ENCODE results near the gene GAS2L1.

Gene GAS2L1

DNA sequence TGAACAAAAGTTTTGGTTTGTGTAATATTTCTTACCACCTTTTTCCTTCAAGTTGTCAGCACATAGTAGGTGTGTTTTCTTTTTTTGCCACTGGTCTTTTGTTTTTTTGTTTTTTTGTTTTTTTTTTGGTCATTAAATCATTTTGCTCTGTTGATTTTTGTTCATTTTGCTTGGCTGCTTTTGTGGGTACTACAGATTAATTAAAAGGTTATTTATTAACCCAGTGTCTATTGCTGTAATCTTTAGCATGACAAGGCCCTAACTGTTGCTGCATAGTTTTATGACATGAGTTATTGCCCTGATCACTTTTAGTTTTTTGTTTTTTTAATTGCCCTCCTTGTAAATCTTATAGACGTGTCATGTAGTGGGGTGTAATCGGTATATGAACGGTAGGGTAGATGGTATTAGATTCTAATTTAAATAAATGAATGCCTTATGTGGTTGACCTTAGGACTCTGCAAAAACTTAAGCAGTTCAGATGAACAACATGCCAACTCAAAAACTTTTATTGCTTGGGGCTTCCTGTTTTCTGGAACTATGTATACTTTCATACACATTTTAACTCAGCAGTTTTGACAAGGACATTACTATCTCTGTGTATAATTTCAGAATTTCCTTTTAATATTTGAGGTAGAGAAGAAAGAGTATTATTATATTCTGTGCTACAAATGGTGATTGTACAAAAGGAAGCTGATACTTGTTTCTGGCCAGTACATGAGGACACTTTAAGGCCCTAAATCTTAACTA lies 30.5 kb upstream of the GAS2L1 start:
- DNase-seq (ENCODE audit: low read depth) = no peak

DNA sequence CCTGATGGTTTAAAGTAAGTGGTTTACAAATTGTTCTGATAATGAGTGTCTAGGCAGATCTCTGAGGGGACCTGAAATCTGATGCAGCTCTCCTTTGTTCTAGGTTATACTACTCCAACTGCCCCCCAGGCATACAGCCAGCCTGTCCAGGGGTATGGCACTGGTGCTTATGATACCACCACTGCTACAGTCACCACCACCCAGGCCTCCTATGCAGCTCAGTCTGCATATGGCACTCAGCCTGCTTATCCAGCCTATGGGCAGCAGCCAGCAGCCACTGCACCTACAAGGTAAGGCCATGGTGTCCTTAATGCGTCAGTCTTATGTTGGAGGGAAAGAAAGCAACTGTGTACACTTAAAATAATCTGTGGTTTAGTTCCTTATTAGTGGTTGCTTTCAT lies 28.5 kb upstream of the GAS2L1 start:
- no peak for DNase-seq (ENCODE audit: low read depth)

DNA sequence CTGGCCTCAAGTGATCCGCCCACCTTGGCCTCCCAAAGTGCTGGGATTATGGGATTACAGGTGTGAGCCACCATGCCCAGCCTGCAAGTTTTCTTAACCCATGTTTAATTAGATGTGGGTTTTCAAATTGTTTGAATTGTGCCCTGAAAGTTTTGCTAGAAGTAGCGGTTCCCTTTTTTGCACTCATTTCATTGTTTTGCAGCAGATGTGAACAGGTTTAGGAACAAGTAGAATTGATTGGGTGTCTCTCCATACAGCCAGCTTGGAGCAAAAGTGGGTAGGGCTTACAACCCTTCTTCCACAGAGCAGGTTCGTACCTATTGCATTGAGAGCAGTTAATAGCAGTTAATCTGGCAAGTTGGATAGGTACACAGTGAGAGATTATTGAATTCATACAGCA lies 22.3 kb upstream of the GAS2L1 start:
- DNase-seq (ENCODE audit: low read depth) = no peak

DNA sequence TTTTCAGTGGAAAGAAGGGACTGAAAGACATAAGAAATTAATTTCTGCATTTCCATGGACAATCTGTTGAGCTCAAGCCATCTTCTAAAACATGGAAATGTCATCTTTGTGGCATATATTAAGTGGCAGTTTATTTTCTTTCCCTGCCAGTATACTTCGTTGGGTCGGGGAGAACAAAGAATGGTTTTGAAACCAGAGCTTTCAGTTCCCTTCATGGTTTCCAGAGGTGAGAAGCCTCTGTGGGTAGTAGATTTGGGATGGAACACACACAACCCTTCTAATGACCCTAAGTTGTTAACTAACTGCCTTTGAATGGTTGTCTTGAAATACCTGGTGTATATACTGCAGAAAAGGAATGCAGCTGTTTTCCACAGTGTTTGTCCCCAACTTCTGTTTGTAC lies 17.6 kb upstream of the GAS2L1 start:
- DNase-seq (ENCODE audit: low read depth) = no peak

DNA sequence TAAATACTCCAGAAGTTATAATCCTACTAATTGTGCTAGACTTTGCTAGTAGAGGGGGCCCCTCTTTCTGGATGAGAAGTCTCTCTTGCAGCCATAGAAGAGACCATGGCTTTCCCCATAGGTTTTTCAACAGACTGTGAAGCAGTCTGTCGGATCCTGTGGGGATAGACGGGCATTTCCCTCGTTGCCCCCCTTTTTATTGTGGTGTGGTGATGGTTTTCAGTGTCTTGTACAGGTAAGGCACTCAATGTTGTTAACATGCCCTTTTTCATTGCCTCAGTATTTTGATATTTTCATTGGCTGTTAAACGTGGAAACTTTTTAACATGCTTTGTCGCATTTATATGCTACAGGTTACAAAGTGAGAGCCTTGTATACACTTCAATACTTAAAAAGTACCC lies 16.4 kb upstream of the GAS2L1 start:
- no peak for DNase-seq (ENCODE audit: low read depth)

DNA sequence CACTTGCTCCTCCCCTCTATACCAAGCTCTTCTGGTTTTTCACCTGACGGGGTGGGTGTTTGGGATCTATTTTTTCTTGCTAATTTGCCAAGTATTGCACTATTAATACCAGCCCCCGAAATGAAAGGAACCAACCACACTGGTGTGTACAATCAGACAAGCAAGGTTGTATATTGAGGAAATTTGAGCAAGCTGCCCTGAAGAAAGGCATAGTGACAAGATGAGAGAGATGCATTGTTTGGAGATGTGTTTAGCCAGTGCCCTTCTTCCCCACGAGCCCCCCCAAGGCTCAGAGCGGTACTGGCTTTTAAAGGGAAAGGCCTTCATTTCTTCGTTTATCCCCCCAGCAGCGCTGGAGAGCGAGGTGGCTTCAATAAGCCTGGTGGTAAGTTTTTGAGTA lies 15.2 kb upstream of the GAS2L1 start:
- no peak for DNase-seq (ENCODE audit: low read depth)

DNA sequence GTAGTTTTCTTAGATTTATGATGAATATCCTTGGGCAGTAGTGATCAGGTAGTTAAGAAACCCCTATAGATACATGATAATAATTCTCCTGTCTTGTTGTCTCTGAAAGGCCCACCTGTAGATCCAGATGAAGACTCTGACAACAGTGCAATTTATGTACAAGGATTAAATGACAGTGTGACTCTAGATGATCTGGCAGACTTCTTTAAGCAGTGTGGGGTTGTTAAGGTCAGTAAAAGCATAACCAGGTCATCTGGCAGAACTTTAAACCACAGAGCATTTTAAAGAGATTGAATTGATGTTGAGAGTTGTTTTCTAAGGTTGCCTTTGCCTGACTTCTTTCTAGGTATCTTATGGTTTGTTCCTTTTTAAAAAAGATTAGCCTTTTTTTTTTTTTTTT lies 14.1 kb upstream of the GAS2L1 start:
- no peak for DNase-seq (ENCODE audit: low read depth)

DNA sequence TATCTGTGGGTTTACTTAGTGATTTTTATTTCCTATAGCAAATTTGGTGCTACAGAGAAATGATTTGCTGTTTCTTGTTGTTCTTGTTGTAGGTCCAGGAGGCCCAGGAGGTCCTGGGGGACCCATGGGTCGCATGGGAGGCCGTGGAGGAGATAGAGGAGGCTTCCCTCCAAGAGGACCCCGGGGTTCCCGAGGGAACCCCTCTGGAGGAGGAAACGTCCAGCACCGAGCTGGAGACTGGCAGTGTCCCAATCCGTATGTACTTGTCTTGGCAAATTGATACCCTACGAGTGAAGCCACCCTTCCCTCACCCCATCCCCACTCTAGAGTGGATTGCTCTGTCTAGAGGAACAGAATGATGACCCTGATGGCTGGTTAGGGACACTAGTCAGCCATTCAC lies 7.8 kb upstream of the GAS2L1 start:
- no peak for DNase-seq (ENCODE audit: low read depth)

DNA sequence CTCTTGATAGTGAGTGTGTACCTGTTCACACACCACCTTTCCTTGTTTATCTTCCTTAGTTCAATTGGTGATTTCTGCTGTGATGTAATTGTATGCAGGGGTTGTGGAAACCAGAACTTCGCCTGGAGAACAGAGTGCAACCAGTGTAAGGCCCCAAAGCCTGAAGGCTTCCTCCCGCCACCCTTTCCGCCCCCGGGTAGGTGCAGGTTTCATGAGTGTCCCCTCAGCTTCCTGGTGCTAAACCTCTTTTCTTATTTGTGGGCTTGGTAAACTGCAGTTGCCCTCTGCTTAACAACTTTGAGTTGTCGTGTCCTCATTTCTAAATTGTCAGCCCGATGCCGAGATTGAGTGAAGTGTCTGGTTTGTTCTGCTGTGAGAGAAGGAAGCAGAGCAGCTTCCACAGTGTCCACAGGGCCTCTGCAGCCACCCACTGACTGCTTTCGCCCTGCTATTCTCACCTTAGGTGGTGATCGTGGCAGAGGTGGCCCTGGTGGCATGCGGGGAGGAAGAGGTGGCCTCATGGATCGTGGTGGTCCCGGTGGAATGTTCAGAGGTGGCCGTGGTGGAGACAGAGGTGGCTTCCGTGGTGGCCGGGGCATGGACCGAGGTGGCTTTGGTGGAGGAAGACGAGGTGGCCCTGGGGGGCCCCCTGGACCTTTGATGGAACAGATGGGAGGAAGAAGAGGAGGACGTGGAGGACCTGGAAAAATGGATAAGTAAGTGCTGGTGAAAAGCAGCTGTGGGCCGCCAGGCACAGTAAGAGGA lies 7.1 kb upstream of the GAS2L1 start:
- DNase-seq (ENCODE audit: low read depth) = no peak

DNA sequence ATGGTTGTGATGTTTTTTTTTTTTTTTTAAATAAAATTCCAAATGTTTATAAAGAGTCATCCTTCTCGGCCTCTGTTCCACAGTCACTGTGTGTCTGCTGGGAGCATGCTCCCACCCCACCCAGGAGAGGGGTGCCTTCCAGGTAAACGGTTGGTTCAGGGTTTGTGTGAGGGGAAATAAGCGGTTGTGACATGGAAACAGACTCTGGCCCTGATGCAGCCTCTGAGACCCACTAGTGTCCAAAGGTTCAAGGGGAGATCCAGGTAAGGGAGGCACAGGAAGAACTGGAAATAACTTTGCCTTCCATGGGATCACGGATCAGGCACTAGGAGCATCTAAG lies 6.0 kb upstream of the GAS2L1 start:
- no peak for DNase-seq (ENCODE audit: low read depth)

DNA sequence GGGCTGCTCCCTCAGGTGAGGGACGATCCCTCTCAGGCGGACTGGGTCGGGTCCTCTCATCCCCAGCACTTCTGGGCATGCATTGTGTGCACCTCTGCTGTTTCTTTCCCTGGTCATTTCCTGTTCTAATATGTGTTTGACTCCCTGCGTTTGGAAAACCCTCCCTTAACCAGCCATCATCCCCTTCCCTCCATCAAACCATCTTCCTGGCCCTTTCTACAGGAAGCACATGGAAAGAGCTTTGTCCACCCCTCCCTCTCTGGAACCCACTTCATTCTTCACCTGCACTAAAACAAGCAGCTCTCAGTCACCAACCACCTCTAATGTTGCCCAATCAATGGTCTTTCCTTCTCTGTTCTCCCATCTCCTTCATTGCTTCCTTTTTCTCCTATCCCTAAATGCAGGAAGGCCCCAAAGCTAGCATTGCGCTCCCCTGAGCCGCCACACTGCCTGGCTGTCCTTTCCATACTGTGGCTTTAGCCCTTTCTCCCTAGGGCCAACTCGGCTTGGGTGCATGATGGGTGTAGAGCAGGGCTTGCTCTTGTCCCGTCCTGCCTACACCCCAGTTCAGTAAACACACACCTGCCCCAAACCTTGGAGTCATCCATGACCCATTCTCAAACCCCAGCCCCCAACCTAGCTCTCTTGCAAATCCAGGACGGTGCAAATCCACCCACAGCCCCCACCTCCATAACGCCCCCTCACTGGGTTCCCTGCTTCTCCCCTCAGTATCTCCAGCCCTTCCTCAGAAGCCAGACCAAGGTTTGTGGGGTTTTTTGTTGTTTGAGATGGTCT lies 5.4 kb upstream of the GAS2L1 start:
- DNase-seq (ENCODE audit: low read depth) = no peak

DNA sequence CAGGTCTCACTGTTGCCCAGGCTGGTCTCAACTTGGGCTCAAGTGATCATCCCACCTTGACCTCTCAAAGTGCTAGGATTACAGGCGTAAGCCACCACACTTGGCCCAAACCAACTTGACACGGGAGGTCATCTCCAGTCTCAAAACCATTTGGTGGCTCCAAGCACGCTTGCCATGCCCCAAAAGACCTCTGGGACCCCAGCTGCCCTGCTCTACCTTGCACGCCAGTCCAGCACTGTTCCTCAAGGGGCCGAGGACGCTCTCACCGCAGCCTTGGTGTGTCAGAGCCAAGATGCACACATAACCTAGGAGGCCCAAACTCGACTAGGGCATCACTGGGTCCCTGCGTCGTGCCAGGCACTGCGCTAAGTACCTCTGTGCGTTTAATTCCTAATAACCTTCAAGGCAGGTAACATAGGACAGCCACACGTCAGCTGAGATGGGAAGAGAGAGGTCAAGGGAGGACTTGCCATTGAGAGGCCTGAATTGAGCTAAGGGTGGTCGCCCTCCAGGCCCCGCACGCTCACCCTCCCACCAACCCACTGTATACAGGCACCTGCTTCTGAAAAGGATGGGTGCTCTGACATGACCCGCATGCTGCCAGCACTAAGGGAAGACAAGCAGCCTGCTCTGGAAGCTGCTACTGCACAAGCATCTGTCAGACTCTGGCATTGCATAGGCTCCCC lies 4.6 kb upstream of the GAS2L1 start:
- no peak for DNase-seq (ENCODE audit: low read depth)

DNA sequence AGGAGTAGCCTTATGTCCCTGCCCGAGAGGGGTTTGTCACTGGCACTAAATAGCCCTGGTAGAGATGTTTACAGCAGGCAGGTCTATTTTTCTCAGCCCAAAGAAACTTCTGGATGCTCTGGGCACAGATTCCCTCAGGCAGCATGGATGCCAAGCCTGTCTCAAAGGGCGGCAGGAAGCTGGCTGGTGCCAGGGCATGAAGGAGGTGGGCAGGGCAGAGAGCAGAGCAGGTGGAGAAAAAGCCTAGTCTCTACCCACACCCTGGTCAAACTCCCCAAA lies 4.1 kb upstream of the GAS2L1 start:
- DNase-seq (ENCODE audit: low read depth) = no peak

DNA sequence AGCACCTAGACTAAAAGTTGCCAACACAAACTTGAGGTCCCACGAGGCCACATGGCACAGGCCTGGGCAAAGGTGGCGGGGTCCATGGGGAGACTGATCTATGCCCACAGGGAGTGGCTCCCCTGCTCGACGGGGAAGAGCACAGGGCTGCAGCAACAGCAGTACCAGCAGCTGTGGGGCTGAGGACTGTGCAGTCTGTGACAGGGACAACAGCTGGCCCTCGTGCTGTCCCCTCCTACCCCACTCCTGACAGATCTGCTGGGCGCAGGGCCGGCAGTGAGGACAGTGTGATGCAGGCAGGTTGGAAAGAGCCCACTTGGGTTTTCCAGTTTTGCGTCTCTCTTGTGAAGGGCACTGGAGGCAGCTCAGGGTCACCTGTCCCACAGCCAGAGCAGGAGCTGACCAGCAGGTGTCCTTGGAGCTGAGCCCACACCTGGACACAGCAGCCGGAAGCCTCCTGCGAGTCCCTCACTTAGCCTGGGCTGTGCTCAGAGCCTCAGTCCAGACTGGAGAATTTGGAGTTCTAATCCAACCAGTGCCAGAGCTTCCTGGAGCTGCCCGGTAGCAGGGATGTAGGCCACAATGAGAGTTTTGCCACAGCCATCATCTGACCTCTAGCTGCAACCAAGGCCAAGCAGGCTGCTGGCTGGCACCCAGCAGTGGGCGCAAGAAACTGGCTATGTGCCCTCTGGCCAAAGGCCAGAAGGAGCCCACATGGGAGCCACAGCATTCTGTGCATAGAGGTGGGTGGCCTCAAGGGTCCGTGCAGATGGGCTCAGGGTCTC lies 3.6 kb upstream of the GAS2L1 start:
- no peak for DNase-seq (ENCODE audit: low read depth)

DNA sequence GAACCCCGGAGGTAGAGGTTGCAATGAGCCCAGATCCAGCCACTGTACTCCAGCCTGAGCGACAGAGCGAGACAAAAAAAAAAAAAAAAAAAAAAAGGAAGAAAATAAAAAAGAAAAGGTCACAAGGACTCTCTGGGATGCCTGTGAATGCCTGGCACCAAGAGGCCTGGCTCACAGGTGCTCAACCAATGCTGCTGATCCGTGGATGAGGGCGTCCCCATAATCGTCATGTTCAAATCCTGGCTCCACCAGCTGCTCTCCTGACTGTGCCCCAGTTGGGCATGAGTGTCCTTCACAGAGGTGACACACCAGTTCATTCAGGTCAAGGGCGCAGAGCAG lies 645 bp upstream of the GAS2L1 start:
- DNase-seq (ENCODE audit: low read depth) = no peak

DNA sequence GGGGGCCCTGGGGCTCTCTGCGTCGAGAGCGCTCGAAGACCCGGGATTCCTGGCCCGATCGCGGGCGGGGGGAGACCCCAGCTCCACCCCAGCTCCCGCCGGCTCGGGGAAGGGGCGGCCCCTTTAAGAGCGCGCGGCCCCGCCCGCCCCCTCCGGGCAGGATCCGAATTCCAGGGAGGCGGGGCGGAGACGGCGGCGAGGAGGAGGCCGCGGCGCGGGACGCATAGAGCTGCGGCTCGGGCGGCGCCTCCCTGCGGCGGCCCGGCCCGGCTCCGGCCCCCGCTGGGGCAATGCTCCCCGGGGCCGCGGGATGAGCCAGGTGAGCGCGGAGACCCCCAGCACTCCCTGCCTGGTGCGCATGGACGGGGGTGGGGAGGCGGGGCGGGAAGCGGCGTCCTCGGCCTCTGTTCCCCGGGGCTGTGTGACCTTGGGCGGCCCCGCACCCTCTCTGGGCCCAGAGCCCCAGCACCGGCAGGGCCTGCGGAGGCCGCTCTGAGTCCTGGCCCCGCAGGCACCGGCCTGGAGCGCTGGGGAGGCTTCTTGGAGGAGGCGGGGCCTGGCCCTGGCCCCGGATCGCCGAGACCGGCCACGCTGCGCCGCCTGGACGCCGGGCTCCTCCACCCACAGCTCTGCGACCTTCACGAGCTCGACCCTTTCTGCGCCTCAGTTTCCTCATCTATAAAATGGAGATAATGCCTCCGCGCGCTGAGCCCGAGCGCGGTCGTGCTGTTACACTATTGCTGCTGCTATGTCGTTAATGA lies 565 bp downstream of the GAS2L1 start:
- DNase-seq (ENCODE audit: low read depth) = no peak

DNA sequence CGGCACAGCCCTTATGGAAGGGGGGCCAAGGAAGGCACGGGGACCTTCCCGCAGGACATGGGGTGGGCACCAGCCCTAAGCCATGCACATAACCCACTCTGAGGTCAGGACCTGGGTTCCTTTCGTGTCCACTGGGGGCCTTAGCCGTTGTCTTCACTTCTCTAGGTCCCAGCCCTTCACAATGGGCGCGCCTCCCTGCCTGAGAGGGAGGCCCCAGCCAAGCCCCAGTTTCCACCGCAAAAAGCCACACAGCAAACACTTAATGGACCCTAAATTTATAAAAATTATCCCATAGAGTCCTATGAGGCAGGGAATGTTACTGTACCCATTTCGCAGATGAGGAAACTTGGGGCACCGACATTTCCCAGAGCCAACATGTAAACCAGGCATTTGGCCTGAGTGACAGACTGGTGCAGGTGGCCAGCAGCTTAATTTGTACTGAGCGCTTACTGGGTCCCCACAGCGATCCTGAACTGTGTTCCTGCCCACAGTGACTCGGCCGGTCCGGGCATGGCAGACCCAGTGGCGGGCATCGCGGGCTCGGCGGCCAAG lies 1.2 kb downstream of the GAS2L1 start:
- DNase-seq (ENCODE audit: low read depth) = no peak

DNA sequence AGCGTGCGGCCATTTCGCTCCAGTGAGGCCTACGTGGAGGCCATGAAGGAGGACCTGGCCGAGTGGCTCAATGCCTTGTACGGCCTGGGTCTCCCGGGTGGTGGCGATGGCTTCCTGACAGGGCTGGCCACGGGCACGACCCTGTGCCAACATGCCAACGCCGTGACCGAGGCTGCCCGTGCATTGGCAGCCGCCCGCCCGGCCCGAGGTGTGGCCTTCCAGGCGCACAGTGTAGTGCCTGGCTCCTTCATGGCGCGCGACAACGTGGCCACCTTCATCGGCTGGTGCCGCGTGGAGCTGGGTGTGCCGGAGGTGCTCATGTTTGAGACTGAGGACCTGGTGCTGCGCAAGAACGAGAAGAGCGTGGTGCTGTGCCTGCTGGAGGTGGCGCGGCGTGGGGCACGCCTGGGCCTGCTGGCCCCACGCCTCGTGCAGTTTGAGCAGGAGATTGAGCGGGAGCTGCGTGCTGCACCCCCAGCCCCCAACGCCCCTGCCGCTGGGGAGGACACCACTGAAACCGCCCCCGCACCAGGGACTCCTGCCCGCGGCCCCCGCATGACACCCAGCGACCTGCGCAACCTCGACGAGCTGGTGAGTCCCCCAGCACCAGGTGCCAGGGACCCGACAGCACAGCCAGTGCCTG lies 1.8 kb downstream of the GAS2L1 start:
- DNase-seq (ENCODE audit: low read depth) = no peak

DNA sequence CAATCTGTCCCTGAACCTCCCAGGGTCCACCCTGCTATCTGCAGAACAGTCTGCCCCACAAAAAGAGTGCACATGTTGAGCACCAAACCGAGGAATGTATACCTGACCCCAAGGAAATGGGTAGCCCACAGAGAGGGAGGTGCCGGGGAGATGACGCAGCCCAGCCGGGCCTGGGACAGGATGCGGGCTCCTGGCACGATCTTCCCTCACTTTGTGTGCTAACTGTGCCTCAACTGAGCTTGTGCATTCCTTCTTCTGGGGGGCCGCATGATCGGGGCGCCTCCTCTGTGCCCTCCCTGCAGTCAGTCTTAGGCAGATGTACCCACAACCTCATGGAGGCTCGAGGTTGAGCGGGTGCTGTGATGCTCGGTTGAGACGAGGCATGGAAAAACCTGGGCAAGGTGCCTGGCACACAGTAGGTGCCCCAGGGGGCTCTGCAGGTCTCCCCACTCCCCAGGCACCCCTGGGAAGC lies 2.4 kb downstream of the GAS2L1 start:
- DNase-seq (ENCODE audit: low read depth) = no peak

DNA sequence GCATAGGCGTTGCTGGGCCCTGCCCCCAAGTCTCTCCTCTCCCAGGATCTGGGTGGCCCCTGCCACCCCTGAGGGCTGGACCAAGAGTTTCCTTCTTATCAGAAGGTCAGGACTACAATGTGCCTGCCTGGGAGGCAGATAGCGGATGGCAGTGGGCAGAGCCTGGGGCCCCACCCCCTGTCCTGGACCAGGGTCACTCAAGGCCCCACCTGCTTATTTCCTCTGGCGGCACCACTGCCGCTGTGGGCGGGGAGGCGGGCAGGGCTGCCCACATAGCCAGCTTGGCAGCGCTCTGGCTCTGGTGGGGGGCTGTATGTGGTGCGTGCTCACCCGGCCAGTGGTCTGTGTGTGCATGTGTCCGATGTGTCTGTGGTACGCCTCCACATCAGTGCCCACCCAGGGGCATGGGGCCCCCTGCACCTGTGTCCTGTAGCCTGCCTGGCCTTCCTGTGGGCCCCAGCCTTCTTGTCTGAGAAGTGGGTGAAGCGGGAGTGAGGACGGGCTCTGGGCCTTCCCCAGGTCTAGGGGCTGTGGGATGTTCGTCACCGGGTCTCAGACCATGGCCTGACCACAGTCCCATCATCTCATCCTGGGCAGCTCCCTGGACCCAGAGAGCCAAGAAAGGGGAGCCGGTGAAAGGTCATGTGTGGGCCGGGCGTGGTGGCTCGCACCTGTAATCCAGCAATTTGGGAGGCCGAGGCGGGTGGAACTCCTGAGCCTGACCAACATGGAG lies 3.0 kb downstream of the GAS2L1 start:
- DNase-seq (ENCODE audit: low read depth) = no peak

Data from GM04503 (cell line).